Caco-2 (cell line): Measurements from ENCODE around the gene DENND1A. TPM values are rescaled to one million over a fixed set of nuclear protein-coding genes. Genes with fewer than 3 reads are reported as not detected.

Experiments
- BruUV-seq: library from RNA; stranded (reverse); fragments of 400-500 nt; replicated peaks from 2 replicates; lab custom pipeline; 2021; lab: Mats Ljungman, UMichigan
- CTCF ChIA-PET: fragments of 300-600 bp; sonication (Branson Sonifier 250); formaldehyde crosslinking; loops from one replicate; lab custom pipeline; 2022; ENCODE audit warnings: antibody characterized with exemption; lab: Charles Lee
- POLR2A ChIA-PET: fragments of 300-600 bp; sonication (Branson Sonifier 250); formaldehyde crosslinking; loops from one replicate; lab custom pipeline; 2022; ENCODE audit warnings: antibody characterized with exemption; lab: Charles Lee
- DNase-seq, 2 experiments: peaks; one replicate each; pipeline versions ENCODE4 v3.0.0 to v3.0.0-alpha.2; 2020 to 2022
- H3K27me3 ChIP-seq: replicated peaks from 2 replicates; pipeline ENCODE4 v1.6.0; 2011; ENCODE audit warnings: low read length; ENCODE audit not compliant: control insufficient read depth, insufficient read depth
- H3K36me3 ChIP-seq: 2 replicates; pipeline ENCODE4 v1.5.1; 2011; ENCODE audit warnings: low read length; ENCODE audit not compliant: control insufficient read depth, insufficient read depth
- H3K4me1 ChIP-seq: fragments of 250-450 bp; sonication (Bioruptor Pico); 2 replicates; pipeline ENCODE4 v1.5.1; 2020; ENCODE audit warnings: mild to moderate bottlenecking
- H3K4me3 ChIP-seq: 2 replicates; pipeline ENCODE4 v1.5.1; 2011; ENCODE audit warnings: low read depth, mild to moderate bottlenecking, control low read depth, low read length
- H3K9me3 ChIP-seq: fragments of 250-450 bp; sonication (Bioruptor Pico); 2 replicates; pipeline ENCODE4 v1.5.1; 2020; ENCODE audit warnings: mild to moderate bottlenecking, moderate library complexity
- H3K27ac Mint-ChIP-seq: one replicate; pipeline ENCODE4 v1.8.0; 2022; ENCODE audit warnings: mixed read lengths; ENCODE audit not compliant: unreplicated experiment
- H3K27me3 Mint-ChIP-seq: one replicate; pipeline ENCODE4 v1.8.0; 2022; ENCODE audit warnings: mixed read lengths; ENCODE audit not compliant: insufficient read depth, unreplicated experiment
- H3K36me3 Mint-ChIP-seq: one replicate; pipeline ENCODE4 v1.8.0; 2022; ENCODE audit warnings: mild to moderate bottlenecking, mixed read lengths; ENCODE audit not compliant: insufficient read depth, unreplicated experiment
- H3K4me1 Mint-ChIP-seq: one replicate; pipeline ENCODE4 v1.8.0; 2022; ENCODE audit warnings: low read depth, mixed read lengths; ENCODE audit not compliant: unreplicated experiment
- H3K4me3 Mint-ChIP-seq: one replicate; pipeline ENCODE4 v1.8.0; 2022; ENCODE audit warnings: mild to moderate bottlenecking, moderate library complexity, mixed read lengths; ENCODE audit not compliant: unreplicated experiment
- H3K9me3 Mint-ChIP-seq: one replicate; pipeline ENCODE4 v1.8.0; 2022; ENCODE audit warnings: mixed read lengths; ENCODE audit not compliant: unreplicated experiment
- CTCF ChIP-seq, 2 experiments: fragments of 200-600 bp in 1 of 2; IDR thresholded peaks; 1 replicate in 1 of 2; 2 replicates in 1 of 2; pipeline versions ENCODE4 v1.5.1 to v1.8.0; 2011 to 2022; ENCODE audit warnings: antibody characterized with exemption in 1 of 2, control low read depth in 1 of 2, inconsistent platforms in 1 of 2, low read depth in 1 of 2, low read length in 1 of 2, mild to moderate bottlenecking in 1 of 2, moderate library complexity in 1 of 2; ENCODE audit not compliant: insufficient read depth in 1 of 2, severe bottlenecking in 1 of 2, unreplicated experiment in 1 of 2
- intact Hi-C: fragments of 100-400 bp; cut with micrococcal nuclease; formaldehyde crosslinking; loops from one replicate; pipeline ENCODE4 v1.10.0; 2022; ENCODE audit not compliant: unreplicated experiment
- total RNA-seq: library from RNA; stranded (reverse); gene quantifications from 2 replicates; pipeline ENCODE4 v1.2.3, GENCODE V29; 2022

DENND1A gene
- total RNA-seq, 1 experiment from 2014 or later, result 41.6 TPM

- Mint-ChIP-seq H3K27me3 (no peaks in the 10 kb centered on the region), H3K27ac (no peak overlapping the region), H3K4me1 (no peaks in the 10 kb centered on the region), H3K36me3 (peaks cover 9% of the 10 kb centered on the region), H3K4me3 (no peak overlapping the region), H3K9me3 (peaks cover 34% of the 10 kb centered on the region)
- H3K36me3 ChIP-seq, result no peaks in the 10 kb centered on the region
- ChIA-PET CTCF (no interaction called here), POLR2A (no interaction called here)
- no peaks in the 10 kb centered on the region for H3K27me3 ChIP-seq
- H3K4me1 ChIP-seq, result no peaks in the 10 kb centered on the region
- intact Hi-C loops, result no loop called here
- no peak overlapping the region for H3K4me3 ChIP-seq
- TF ChIP-seq CTCF (IDR thresholded peaks at IDR 0.05; ENCODE audit: insufficient read depth in 1 of 2, low read depth in 1 of 2, low read length in 1 of 2, severe bottlenecking in 1 of 2, unreplicated experiment in 1 of 2), result no peak
- DNase-seq, result no peak
- no TSS peak for BruUV-seq
- peaks cover 9% of the 10 kb centered on the region; the same call in 1 of the 2 replicates for H3K9me3 ChIP-seq
Measured at GRCh38 chr9:123530244-123530643, 399.7 kb downstream of the DENND1A start.

DNA sequence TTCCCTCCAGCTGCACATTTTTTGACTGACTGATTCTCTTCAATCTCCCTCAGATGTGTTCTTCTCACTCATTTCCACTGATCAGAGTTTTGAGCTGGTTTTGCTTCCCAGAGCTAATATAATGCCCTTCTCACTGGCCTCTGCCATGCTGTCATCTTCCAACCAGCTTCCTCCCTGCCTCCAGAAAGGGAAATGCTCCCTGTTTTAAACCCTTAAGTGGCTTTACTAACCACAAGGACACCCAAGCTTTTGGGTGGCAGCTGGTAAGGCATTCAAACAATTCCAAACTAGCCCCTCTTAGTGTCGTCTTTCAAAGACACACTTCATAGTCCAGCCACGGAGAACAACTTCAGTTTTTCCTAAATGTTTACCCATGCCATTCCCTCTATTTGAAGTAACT is 401.4 kb downstream of the DENND1A start:
- no peak for TF ChIP-seq CTCF (IDR thresholded peaks at IDR 0.05; ENCODE audit: insufficient read depth in 1 of 2, low read depth in 1 of 2, low read length in 1 of 2, severe bottlenecking in 1 of 2, unreplicated experiment in 1 of 2)
- no TSS peak for BruUV-seq
- intact Hi-C loops, result no loop called here
- H3K36me3 Mint-ChIP-seq, result peaks cover 7% of the 10 kb centered on the region
- H3K4me3 Mint-ChIP-seq, result no peak overlapping the region
- CTCF ChIA-PET, result no interaction called here
- POLR2A ChIA-PET, result no interaction called here
- no peaks in the 10 kb centered on the region for H3K4me1 ChIP-seq
- no peaks in the 10 kb centered on the region for H3K27me3 Mint-ChIP-seq
- no peak overlapping the region for H3K27ac Mint-ChIP-seq
- no peaks in the 10 kb centered on the region for H3K4me1 Mint-ChIP-seq
- no peak for DNase-seq
- H3K27me3 ChIP-seq, result no peaks in the 10 kb centered on the region
- no peak overlapping the region for H3K4me3 ChIP-seq
- no peaks in the 10 kb centered on the region for H3K36me3 ChIP-seq
- peaks cover 9% of the 10 kb centered on the region; the same call in 1 of the 2 replicates for H3K9me3 ChIP-seq
- peaks cover 23% of the 10 kb centered on the region for H3K9me3 Mint-ChIP-seq

- Mint-ChIP-seq H3K4me3 (no peak overlapping the region), H3K27me3 (no peaks in the 10 kb centered on the region), H3K9me3 (peaks cover 23% of the 10 kb centered on the region), H3K4me1 (no peaks in the 10 kb centered on the region), H3K36me3 (peaks cover 7% of the 10 kb centered on the region), H3K27ac (no peak overlapping the region)
- H3K9me3 ChIP-seq, result peaks cover 9% of the 10 kb centered on the region; the same call in 1 of the 2 replicates
- TF ChIP-seq CTCF (IDR thresholded peaks at IDR 0.05; ENCODE audit: insufficient read depth in 1 of 2, low read depth in 1 of 2, low read length in 1 of 2, severe bottlenecking in 1 of 2, unreplicated experiment in 1 of 2), result no peak
- no peaks in the 10 kb centered on the region for H3K4me1 ChIP-seq
- no peak overlapping the region for H3K4me3 ChIP-seq
- DNase-seq, result no peak
- intact Hi-C loops, result no loop called here
- H3K27me3 ChIP-seq, result no peaks in the 10 kb centered on the region
- POLR2A ChIA-PET, result no interaction called here
- no TSS peak for BruUV-seq
- no peaks in the 10 kb centered on the region for H3K36me3 ChIP-seq
- CTCF ChIA-PET, result no interaction called here
Measured at GRCh38 chr9:123527981-123528380, 401.9 kb downstream of the DENND1A start.
